ENCODE data around the gene PDE7B. TPM values are rescaled to one million over a fixed set of nuclear protein-coding genes. Genes with fewer than 3 reads are reported as not detected.

Gene PDE7B
- polyA plus RNA-seq, 1 donor (not counting 4 experiments of a cell fraction or from before 2014, with no cell fraction given): 0.01 TPM

GRCh38 chr6:135867332-135867731 is 15.8 kb downstream of the PDE7B start:
- Histone ChIP-seq H3K4me3 (ENCODE audit: control insufficient read depth in 2 of 3, extremely low read depth in 1 of 3, insufficient read depth in 2 of 3, low read depth in 1 of 3, low read length in 3 of 3) (no peak overlapping the region), H3K9me3 (ENCODE audit: control insufficient read depth, low read depth, low read length) (no peaks in the 10 kb centered on the region), H3K9me1 (ENCODE audit: control insufficient read depth, extremely low read depth, insufficient read depth, low read length) (no peaks in the 10 kb centered on the region), H3K27ac (ENCODE audit: control insufficient read depth, insufficient read depth, low read length) (no peak overlapping the region), H3K79me2 (ENCODE audit: control insufficient read depth, insufficient read depth, low read length) (no peaks in the 10 kb centered on the region), H3K36me3 (ENCODE audit: control insufficient read depth in 2 of 2, extremely low read depth in 1 of 2, insufficient read depth in 2 of 2, low read length in 2 of 2) (no peaks in the 10 kb centered on the region), H3K9ac (ENCODE audit: control insufficient read depth, extremely low read depth, insufficient read depth, low read length) (no peak overlapping the region), H3K4me1 (ENCODE audit: control insufficient read depth, extremely low read depth, insufficient read depth, low read length) (no peaks in the 10 kb centered on the region), H2AFZ (ENCODE audit: control insufficient read depth, low read length) (no peak overlapping the region), H3K27me3 (ENCODE audit: control insufficient read depth, extremely low read depth, insufficient read depth, low read length) (no peaks in the 10 kb centered on the region), H4K20me1 (ENCODE audit: control insufficient read depth, extremely low read depth, insufficient read depth, low read length) (no peaks in the 10 kb centered on the region), H3K4me2 (ENCODE audit: control insufficient read depth, extremely low read depth, insufficient read depth, low read depth, low read length) (no peak overlapping the region)
- DNase-seq (ENCODE audit: low read depth, low spot score) (no peak), FAIRE-seq (no peak)
- dilution Hi-C loops (cut with MboI; ENCODE audit: extremely low pct_ligation_motif_present, low sequenced_read_pairs): no loop called here
- no peak for TF ChIP-seq EZH2 (IDR thresholded peaks at IDR 0.05; ENCODE audit: low read length)
- no peak for TF ChIP-seq CTCF (optimal IDR thresholded peaks at IDR 0.05 in 1 of 3, IDR thresholded peaks at IDR 0.05 in 1 of 3, conservative IDR thresholded peaks at IDR 0.05 in 1 of 3; ENCODE audit: extremely low read depth in 1 of 3, insufficient read depth in 2 of 3, low read length in 3 of 3)

GRCh38 chr6:135869857-135870256 is 18.4 kb downstream of the PDE7B start:
- Histone ChIP-seq H3K4me1 (ENCODE audit: control insufficient read depth, extremely low read depth, insufficient read depth, low read length) (no peaks in the 10 kb centered on the region), H3K9ac (ENCODE audit: control insufficient read depth, extremely low read depth, insufficient read depth, low read length) (no peak overlapping the region), H3K27me3 (ENCODE audit: control insufficient read depth, extremely low read depth, insufficient read depth, low read length) (no peaks in the 10 kb centered on the region), H4K20me1 (ENCODE audit: control insufficient read depth, extremely low read depth, insufficient read depth, low read length) (no peaks in the 10 kb centered on the region), H3K36me3 (ENCODE audit: control insufficient read depth in 2 of 2, extremely low read depth in 1 of 2, insufficient read depth in 2 of 2, low read length in 2 of 2) (no peaks in the 10 kb centered on the region), H3K79me2 (ENCODE audit: control insufficient read depth, insufficient read depth, low read length) (no peaks in the 10 kb centered on the region), H3K27ac (ENCODE audit: control insufficient read depth, insufficient read depth, low read length) (no peak overlapping the region), H2AFZ (ENCODE audit: control insufficient read depth, low read length) (no peak overlapping the region), H3K4me2 (ENCODE audit: control insufficient read depth, extremely low read depth, insufficient read depth, low read depth, low read length) (no peak overlapping the region), H3K9me3 (ENCODE audit: control insufficient read depth, low read depth, low read length) (no peaks in the 10 kb centered on the region), H3K4me3 (ENCODE audit: control insufficient read depth in 2 of 3, extremely low read depth in 1 of 3, insufficient read depth in 2 of 3, low read depth in 1 of 3, low read length in 3 of 3) (no peak overlapping the region), H3K9me1 (ENCODE audit: control insufficient read depth, extremely low read depth, insufficient read depth, low read length) (no peaks in the 10 kb centered on the region)
- dilution Hi-C loops (cut with MboI; ENCODE audit: extremely low pct_ligation_motif_present, low sequenced_read_pairs): no loop called here
- TF ChIP-seq EZH2 (IDR thresholded peaks at IDR 0.05; ENCODE audit: low read length) (no peak), CTCF (optimal IDR thresholded peaks at IDR 0.05 in 1 of 3, IDR thresholded peaks at IDR 0.05 in 1 of 3, conservative IDR thresholded peaks at IDR 0.05 in 1 of 3; ENCODE audit: extremely low read depth in 1 of 3, insufficient read depth in 2 of 3, low read length in 3 of 3) (no peak)
- no peak for FAIRE-seq
- no peak for DNase-seq (ENCODE audit: low read depth, low spot score)
